ENCODE results near the gene AGXT.

The AGXT gene

DNA sequence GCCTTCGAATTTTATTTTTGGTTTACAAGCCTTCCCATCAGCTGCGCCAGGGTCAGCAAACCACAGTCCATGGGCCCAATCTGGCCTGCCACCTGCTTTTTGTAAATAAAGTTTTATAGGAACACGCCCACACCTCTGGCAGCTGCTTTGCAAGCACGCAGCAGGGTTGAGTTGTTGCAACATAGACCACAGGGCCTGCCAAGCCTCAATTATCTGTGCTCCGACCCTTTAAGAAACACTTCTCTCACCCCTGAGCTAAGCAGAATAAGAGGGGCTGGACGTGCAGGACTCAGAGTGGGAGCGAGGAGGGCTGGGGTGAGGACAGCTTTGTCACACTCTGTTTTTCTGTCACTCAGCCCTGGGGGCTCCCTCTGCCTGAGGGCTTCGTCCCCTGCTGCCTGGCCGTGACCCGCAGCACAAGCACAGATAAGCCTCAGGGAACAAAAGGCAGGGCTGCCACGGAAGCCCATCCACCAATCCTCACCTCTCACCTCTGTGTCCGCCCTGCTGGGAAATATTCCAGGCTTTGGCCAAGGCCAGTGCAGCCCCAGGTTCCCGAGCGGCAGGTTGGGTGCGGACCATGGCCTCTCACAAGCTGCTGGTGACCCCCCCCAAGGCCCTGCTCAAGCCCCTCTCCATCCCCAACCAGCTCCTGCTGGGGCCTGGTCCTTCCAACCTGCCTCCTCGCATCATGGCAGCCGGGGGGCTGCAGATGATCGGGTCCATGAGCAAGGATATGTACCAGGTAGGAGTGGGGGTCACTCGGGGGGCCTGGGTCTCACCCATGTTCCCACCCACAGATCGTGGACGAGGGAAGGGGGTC lies at the start of gene AGXT:
AGXT (plus strand) TSS at position 539 of the 823 bp plus-strand sequence; CDS start at position 581, 42 bp downstream.
- in situ Hi-C loops (cut with MboI; ENCODE audit: low sequenced_read_pairs): no loop called here

DNA sequence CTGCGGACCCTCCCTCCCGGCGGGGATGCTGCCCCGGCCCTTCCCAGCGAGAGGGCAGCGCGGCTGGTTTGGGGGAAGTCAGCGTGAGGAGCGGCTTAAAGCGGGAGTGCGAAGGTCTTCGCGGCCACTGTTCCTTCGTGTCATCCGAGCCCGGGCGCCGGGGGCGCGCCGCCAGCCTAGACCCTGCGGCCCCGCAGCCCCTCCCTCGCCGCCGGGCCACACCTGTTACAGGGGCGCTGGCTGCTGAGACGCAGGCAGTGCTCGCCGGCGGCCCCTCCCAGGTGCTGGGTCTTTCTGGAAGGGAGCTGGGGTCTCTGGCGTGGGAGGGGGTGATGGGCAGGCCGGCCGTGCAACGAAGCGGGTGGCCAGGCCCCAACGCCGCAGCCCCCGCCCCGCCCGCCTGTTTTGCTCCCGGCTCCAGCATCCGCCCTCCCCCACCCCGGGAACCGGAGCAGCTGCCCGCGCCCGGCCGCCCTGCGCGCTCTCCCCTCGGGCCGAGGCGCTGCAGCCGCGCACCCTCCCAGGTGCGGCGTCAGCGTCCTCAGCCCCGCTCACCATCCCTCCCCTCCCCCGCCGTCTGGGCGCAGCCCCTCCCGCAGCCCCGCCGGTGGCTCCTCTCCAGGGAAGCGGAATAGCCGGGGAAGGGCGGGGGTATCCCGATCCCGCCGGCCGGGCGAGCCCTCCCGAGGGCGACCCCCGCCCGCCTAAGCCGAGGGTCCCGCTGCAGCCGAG lies 49.3 kb upstream of the AGXT start:
- in situ Hi-C loops (cut with MboI; ENCODE audit: low sequenced_read_pairs): no loop called here

DNA sequence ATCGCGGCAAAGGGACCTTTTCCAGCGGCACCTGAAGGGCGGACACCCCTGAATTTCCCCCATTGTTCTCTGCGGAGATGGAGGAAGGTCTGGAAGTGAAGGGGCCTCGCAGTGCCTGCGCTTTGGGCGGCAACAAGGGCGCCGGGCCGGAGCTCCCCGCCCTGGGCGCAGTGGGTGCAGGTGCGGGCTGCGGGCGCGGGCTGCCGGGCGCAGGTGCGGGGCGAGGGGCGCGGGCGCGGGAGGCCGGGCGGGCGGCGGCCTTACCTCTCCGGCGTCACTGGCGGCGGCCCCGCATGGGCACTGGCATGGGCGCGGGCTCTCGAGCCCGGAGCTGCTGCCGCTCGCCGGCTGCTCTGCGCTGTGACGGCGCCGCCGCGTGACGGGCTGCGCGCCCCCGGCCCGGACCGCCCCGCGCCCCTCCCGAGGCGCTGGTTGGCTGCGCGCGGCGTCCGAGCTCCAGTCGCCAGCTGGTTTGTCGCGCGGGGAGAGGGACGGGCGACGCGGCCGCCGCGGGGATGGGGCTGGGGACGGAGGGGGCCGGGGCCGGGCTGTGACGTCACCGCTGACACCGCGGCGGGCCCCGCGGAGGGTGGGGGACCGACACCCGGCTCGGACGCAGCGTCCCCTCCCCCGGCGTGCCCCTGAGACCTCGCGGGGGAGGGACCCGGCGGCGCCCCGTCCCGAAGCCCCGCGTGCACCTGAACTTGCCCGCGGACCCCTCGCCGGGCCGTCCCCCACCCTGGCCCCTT lies 48.6 kb upstream of the AGXT start, which contains the start of gene KIF1A:
KIF1A (minus strand) TSS at position 362 of the 749 bp plus-strand sequence. CDS start 22,467 bp downstream, outside the sequence.
- in situ Hi-C loops (cut with MboI; ENCODE audit: low sequenced_read_pairs): no loop called here

DNA sequence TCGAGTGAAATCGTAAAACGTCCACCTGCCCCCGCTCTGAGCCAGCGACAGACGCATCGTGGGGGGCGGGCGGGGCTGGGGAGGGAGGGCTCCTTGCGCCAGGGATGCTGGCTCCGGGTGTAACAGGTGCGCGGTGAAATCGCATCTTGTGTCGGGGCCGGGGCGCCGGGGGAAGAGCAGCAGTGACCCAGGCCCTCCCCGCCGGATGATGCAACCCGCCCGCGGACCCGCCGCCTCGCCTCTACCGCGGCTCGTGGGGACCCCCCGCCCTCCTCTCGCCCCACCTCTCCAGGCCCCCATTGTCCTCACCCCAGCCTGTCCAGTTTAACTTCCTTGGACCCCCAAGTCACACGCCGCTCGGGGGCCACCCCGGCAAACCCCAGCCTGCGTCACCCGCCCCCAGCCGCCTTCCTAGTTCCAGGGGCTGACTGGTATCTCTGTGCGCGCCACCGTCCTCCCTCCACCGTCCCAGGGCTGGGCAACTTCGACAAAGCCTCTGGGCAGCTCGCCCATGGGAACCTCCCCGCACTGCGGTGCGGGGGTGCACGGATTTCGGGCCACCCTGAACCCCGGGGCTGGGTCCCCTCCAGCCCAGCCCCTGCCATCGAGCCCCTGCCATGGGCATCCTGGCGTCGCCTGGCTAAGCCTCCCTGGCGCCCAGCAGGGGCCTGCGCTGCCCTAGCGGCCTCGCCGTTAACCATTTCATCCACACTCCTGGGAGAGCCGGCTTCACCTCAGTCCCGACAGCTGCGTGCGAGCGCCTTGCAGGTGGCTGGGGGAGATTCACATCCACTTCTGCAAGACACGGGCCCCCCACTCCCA lies 47.8 kb upstream of the AGXT start:
- in situ Hi-C loops (cut with MboI; ENCODE audit: low sequenced_read_pairs): no loop called here

DNA sequence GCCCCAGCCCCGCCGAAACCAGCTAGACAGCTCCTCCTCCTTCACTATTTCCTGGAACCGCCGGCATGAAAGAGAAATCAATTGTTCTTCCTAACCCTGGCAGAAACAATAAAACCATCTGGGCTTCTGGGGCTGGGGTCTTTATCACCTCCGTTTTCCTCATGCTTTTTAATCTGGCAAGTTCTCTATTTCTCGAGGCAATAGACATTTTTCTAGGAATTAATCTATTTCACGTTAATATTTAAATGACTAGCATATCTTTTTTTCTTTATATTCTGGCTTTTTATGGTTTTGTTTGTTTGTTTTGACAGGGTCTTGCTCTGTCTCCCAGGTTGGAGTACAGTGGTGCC lies 47.2 kb upstream of the AGXT start:
- in situ Hi-C loops (cut with MboI; ENCODE audit: low sequenced_read_pairs): no loop called here

DNA sequence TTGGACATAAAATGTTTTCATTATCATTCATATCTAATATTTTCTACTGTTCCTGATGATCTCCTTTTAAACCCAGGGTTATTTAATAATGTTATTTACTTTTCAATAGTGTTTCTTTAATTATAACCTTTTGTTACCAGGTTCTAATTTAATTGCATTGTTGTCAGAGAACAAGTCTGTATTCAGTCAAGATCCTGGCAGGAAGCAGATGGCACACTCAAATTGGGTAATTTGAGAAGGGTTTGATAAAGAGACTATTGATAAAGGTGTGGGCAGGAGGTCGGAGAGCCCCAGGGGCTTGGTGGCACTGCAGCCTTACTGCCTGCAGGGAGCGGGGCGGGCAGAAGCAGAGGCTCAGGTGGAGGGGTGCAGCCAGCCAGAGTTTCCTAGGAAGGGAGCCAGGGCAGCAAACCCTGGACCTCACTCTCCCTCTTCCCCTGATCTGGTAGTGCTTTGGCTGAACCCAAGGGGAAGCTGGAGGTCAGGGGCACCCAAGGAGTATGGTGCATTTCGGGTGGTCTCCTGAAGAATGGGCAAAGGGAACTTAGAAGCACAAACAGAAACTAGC lies 46.3 kb upstream of the AGXT start:
- in situ Hi-C loops (cut with MboI; ENCODE audit: low sequenced_read_pairs): no loop called here

DNA sequence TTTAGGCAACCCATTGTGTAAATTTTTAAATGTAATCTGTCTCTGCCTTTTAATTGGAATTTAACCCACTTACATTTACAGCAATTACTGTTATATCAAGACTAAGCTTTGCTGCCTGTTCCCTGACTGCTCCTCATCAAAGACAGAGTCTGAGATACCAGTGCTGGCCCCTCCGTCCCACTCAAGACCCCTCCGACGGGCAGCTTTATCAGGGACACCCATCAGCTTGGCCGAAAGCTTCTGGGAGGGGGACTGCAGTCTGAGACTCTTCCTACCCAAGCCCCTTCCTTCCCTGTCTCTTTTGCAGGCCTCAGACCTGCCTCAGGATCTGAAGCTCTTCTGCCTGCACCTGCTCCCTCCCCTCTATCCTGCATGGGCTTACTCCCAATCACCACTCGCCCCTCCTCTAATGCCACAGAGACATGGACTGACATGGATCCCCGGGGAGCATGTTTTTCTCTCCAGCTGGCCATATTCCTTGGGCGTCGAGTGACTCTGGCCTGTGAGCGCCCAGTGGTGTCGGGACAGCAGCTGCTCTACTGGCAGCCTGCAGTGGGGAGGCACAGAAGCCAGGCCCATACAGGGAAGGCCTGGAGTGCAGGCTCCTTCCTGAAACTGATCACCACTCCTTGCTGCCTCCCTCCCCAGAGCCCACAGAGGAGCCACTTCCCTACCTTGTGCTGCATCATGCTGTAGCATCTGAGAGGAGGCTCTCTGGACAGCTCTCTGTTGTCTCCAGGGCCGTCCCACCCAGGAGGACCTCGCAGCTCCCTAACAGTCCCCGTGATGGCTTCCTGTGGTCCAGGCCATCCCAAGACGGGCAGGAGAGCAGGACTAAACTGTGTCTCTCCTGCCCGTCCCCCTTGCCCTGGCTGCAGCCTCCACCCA lies 44.9 kb upstream of the AGXT start:
- in situ Hi-C loops (cut with MboI; ENCODE audit: low sequenced_read_pairs): no loop called here

DNA sequence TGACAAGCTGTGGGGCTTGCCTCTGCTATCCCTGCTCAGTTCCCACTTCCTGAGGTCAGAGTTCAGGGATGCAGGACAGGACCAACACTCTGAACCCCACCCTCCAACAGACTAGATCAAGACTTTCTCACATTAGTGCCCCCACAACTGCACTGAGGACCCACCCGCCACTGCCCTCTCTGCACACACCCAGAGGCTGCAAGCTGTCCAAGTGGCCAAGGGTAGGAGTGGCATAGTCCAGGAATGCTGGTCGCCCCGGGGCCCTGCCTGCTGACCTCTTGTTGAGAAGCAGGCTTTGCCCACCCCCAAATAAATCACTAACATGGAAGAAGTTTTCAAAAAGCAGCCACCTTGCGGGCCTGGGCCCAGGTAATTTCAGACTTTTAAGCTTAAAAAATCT lies 43.1 kb upstream of the AGXT start:
- in situ Hi-C loops (cut with MboI; ENCODE audit: low sequenced_read_pairs): no loop called here

DNA sequence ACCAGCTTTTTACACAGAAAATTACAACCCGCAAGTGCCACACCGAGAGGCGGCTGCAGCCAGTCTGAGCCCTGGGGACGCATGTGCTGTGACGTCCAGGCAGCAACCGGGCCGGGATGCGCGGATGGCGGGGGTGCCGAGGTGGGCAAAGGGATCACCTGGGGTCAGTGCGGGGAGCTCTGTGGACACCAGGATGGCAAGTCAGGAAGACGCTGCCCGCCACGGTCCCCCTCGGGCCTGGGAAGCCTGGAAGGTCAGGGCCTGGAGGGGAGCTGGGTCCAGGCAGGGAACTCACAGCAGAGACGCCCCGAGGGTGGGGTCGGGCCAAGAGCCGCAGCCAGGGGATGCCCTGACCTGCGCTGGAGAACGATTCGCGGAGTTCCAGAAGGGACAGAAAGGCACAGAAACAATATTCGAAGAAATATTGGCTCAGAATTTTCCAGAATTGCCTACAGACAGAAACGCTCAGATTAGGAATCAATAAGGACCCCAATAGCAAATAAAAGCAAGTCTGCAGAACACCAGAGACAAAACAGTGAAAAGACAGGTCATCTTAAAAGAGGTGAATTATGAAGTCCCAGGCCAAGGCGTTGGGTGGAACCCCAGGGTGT lies 36.9 kb upstream of the AGXT start:
- in situ Hi-C loops (cut with MboI; ENCODE audit: low sequenced_read_pairs): no loop called here

DNA sequence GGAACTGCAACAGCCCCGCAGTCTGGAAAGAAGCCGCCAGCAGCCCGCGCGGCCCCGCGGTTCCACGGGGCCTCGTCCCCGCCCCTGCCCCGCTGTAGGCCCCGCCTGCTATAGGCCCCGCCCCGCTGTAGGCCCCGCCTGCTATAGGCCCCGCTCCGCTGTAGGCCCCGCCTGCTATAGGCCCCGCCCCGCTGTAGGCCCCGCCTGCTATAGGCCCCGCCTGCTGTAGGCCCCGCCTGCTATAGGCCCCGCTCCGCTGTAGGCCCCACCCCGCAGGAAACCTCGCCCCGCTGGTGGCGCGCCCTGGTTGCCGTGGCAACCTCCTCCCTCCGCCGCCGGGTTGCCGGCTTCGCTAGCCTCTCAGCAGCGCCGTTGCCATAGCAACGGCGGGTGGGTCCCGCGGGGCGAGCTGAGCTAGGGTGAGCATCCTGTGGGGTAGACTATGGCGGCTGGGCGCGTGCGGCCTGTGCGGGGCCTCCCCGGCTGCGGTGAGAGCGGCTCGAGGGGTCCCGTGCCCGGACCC lies 36.4 kb upstream of the AGXT start:
- in situ Hi-C loops (cut with MboI; ENCODE audit: low sequenced_read_pairs): no loop called here

DNA sequence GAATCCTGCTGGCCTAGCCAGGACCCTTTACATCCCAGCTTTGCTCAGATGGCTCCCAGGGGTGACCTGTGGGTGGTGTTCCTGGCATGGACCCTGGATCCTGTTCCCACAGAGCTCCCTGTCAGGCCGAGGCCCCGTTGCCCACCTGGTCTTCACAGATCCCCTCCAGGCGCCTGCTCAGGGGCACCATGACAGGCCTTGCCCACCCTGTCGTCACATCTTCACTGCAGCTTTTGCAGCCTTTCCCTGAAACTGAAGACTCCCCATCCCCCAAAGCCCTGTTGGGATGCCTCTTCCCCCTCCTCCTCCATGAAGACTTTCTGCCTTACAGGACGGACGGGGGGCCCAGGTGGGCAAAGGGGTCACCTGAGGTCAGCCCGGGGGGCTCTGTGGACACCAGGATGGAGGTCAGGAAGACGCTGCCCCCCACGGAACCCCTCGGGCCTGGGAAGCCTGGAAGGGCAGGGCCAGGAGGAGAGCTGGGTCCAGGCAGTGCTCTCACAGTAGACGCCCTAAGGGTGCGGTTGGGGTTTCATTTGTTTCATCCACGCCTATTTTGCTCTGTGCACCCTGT lies 35.6 kb upstream of the AGXT start:
- in situ Hi-C loops (cut with MboI; ENCODE audit: low sequenced_read_pairs): no loop called here

DNA sequence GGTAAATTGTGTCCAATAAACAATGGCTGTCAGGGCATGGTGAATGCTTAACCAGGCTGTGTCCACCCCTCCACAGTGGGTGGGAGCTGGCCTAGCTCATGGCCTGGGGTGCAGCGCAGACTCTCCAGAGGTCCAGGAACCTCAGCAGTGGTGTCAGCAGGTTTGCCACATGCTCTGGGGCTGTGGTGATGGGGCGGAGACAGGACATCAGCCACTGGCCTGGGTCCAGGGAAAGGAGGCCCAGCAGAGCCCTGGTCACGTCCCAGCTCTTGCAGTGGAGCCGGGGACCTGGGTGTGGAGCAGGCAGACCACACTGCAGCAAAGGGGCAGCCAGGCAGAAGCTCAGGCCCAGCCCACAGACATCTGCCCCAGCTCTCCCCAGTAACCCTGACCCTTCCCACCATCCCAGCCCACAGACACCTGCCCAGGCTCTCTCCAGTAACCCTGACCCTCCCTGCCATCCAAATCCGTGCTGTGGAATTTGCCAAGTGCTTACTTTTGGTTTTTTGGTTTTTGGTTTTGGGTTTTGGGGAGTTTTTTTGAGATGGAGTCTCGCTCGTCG lies 34.8 kb upstream of the AGXT start:
- in situ Hi-C loops (cut with MboI; ENCODE audit: low sequenced_read_pairs): no loop called here

DNA sequence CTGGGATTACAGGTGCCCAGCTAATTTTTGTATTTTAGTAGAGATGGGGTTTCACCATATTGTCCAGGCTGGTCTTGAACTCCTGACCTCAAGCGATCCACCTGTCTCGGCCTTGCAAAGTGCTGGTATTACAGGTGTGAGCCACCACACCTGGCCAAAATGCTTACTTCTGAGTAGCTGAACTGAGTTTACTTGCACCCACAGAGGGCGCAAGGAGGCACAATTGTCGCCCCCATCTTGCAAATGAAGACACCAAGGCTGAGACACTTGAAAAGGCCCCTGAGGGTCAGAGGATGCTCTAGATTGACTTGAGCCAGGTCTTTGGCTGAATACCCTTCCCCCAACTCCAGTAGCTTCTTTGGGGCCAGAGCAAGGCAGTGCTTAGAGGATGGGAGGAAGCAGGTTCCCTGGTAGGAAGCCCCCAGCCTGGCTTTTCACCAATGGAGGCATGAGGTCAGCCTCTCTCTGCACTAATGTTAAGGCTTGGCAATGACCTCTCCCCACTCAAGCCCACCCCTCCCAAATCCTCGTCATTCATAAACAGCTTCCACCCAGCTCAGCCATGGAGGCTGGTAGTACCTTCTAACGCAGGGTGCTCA lies 34.1 kb upstream of the AGXT start:
- in situ Hi-C loops (cut with MboI; ENCODE audit: low sequenced_read_pairs): no loop called here

DNA sequence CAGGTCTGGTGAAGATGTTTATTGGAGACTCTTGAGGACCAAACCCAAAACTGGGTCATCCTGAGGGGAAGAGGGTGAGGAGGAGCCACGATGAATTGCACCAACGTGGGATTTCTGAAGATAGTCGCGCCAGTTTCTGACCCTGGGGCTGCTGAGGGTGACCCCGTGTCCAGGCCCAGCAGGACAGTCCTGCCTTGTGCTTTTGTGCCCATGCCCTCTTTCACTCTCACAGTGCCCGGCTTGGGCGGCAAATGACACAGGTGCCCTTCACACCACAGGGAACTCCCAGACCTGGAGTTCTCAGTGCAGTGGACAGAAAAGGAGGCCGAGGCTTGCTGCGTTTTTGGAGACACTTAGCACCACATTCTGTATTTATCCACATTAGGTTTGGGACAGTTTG lies 33.1 kb upstream of the AGXT start:
- in situ Hi-C loops (cut with MboI; ENCODE audit: low sequenced_read_pairs): no loop called here

DNA sequence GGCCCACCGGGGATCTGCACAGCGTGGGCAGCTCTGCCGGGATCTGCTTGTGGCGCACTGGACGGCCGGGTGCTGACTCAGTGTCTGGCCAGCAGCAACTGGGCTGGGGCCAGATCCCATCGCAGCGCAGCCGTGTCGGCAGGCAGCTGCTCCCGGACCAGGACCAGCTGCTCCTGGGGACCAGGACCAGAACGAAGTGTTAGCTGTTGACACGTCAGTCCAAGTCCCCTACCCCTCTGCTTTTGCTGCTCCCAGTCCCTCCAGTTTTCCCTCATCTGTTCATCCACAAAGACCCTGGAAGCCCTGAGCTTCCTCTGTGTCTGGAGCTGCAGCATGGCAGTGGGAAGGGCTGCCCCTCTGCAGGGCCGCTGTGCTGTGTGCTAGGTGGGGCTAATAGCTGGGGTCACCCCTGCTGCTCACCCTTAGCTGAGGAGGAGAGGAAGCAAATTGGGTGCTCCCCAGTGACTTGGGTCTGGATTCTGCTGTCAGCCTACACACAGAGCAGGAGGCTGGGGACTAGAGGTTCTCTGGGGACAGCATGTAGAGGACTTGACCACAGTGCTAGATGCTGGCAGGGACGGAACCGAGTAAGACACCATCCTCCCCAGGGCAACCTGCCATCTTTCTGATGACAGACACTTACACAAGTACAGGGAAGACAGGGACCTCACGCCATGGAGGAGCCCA lies 31.7 kb upstream of the AGXT start:
- in situ Hi-C loops (cut with MboI; ENCODE audit: low sequenced_read_pairs): no loop called here

DNA sequence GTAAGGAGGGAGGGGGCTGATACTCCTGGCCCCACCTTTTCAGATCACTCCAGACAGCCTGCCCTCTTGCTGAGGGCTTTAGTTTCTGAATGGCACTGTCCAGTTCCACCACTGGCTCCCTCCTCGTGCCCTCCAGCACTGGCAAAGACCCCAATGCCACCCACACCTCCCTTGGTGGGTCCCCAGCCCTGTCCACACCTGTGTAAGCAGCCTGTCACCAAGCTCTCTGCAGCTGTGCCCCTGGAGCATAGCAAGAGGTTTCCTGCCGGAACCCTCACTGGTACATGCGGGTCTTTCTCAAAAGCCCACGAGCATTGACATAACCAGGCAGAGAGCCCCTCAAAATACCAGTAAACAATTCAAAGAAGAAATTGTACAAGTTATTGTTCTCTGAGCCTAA lies 31.0 kb upstream of the AGXT start:
- in situ Hi-C loops (cut with MboI; ENCODE audit: low sequenced_read_pairs): no loop called here
